ENCODE measurements around the gene ZNG1C. TPM values are rescaled to one million over a fixed set of nuclear protein-coding genes. Genes with fewer than 3 reads are reported as not detected.
"Not testable (repeated sequence)": the region's sequence is repeated elsewhere in the genome, so short reads cannot be mapped to it uniquely, and the experiment has no call there.

Gene ZNG1C
- polyA plus RNA-seq, 3 donors = 27.4 to 42.5 (median 29.8) TPM

GRCh38 chr9:68318209-68318608, 76.4 kb downstream of the ZNG1C start:
- H3K9me3 Mint-ChIP-seq; H3K9ac ChIP-seq (ENCODE audit: insufficient read depth, low read length, poor library complexity, severe bottlenecking); H3K4me1 ChIP-seq (ENCODE audit: control insufficient read depth in 1 of 2, insufficient read depth in 2 of 2, low read length in 2 of 2); H3K27me3 Mint-ChIP-seq (ENCODE audit: low read depth in 3 of 3); H2AFZ ChIP-seq (ENCODE audit: insufficient read depth, low read depth, low read length, poor library complexity, severe bottlenecking); H3K27me3 ChIP-seq (ENCODE audit: control insufficient read depth in 2 of 2, insufficient read depth in 2 of 2, low read length in 2 of 2); H3K27ac ChIP-seq (ENCODE audit: low read depth in 1 of 2, low read length in 2 of 2); H3K4me2 ChIP-seq (replicated peaks; ENCODE audit: extremely low read depth, low read length, poor library complexity, severe bottlenecking); H3K79me2 ChIP-seq (ENCODE audit: insufficient read depth, low read length); H3K36me3 ChIP-seq (replicated peaks in 1 of 2; ENCODE audit: control insufficient read depth in 1 of 2, insufficient read depth in 2 of 2, low read length in 2 of 2); H3K4me3 Mint-ChIP-seq; intact Hi-C loops (cut with micrococcal nuclease); H4K20me1 ChIP-seq (ENCODE audit: insufficient read depth, low read length); H3K27ac Mint-ChIP-seq; DNase-seq; H3K9me3 ChIP-seq (replicated peaks in 1 of 2; ENCODE audit: control insufficient read depth in 1 of 2, insufficient read depth in 1 of 2, low read length in 2 of 2); H3K4me3 ChIP-seq (replicated peaks in 1 of 3; ENCODE audit: low read depth in 2 of 3, low read length in 3 of 3); H3K36me3 Mint-ChIP-seq; H3K4me1 Mint-ChIP-seq: not testable (repeated sequence)
- WGBS (ENCODE audit: insufficient coverage) = no CpG with 5 or more reads among the region's 10 CpGs

GRCh38 chr9:68323749-68324148, 82.0 kb downstream of the ZNG1C start:
- H3K36me3 Mint-ChIP-seq; H3K79me2 ChIP-seq (ENCODE audit: insufficient read depth, low read length); H3K4me3 ChIP-seq (replicated peaks in 1 of 3; ENCODE audit: low read depth in 2 of 3, low read length in 3 of 3); H3K4me1 ChIP-seq (ENCODE audit: control insufficient read depth in 1 of 2, insufficient read depth in 2 of 2, low read length in 2 of 2); H3K27ac Mint-ChIP-seq; H3K36me3 ChIP-seq (replicated peaks in 1 of 2; ENCODE audit: control insufficient read depth in 1 of 2, insufficient read depth in 2 of 2, low read length in 2 of 2); H3K9me3 ChIP-seq (replicated peaks in 1 of 2; ENCODE audit: control insufficient read depth in 1 of 2, insufficient read depth in 1 of 2, low read length in 2 of 2); H3K4me2 ChIP-seq (replicated peaks; ENCODE audit: extremely low read depth, low read length, poor library complexity, severe bottlenecking); DNase-seq; H3K9me3 Mint-ChIP-seq; H3K4me1 Mint-ChIP-seq; H2AFZ ChIP-seq (ENCODE audit: insufficient read depth, low read depth, low read length, poor library complexity, severe bottlenecking); H3K9ac ChIP-seq (ENCODE audit: insufficient read depth, low read length, poor library complexity, severe bottlenecking); H3K27me3 Mint-ChIP-seq (ENCODE audit: low read depth in 3 of 3); H4K20me1 ChIP-seq (ENCODE audit: insufficient read depth, low read length); intact Hi-C loops (cut with micrococcal nuclease); H3K4me3 Mint-ChIP-seq; H3K27ac ChIP-seq (ENCODE audit: low read depth in 1 of 2, low read length in 2 of 2): not testable (repeated sequence)
- H3K27me3 ChIP-seq (ENCODE audit: control insufficient read depth in 2 of 2, insufficient read depth in 2 of 2, low read length in 2 of 2) = peaks cover 0 to 13% of the 10 kb centered on the region in 2 donors
- WGBS (ENCODE audit: insufficient coverage) = no CpG with 5 or more reads among the region's 24 CpGs

- intact Hi-C loops (cut with micrococcal nuclease); DNase-seq; H4K20me1 ChIP-seq (ENCODE audit: insufficient read depth, low read length); H3K9ac ChIP-seq (ENCODE audit: insufficient read depth, low read length, poor library complexity, severe bottlenecking); H3K9me3 Mint-ChIP-seq; H3K27ac ChIP-seq (ENCODE audit: low read depth in 1 of 2, low read length in 2 of 2); H3K4me3 ChIP-seq (replicated peaks in 1 of 3; ENCODE audit: low read depth in 2 of 3, low read length in 3 of 3); H3K27me3 Mint-ChIP-seq (ENCODE audit: low read depth in 3 of 3); H3K36me3 ChIP-seq (replicated peaks in 1 of 2; ENCODE audit: control insufficient read depth in 1 of 2, insufficient read depth in 2 of 2, low read length in 2 of 2); H3K9me3 ChIP-seq (replicated peaks in 1 of 2; ENCODE audit: control insufficient read depth in 1 of 2, insufficient read depth in 1 of 2, low read length in 2 of 2); H2AFZ ChIP-seq (ENCODE audit: insufficient read depth, low read depth, low read length, poor library complexity, severe bottlenecking); H3K27ac Mint-ChIP-seq; H3K79me2 ChIP-seq (ENCODE audit: insufficient read depth, low read length); H3K36me3 Mint-ChIP-seq; H3K4me1 Mint-ChIP-seq; H3K4me2 ChIP-seq (replicated peaks; ENCODE audit: extremely low read depth, low read length, poor library complexity, severe bottlenecking); H3K4me3 Mint-ChIP-seq; H3K4me1 ChIP-seq (ENCODE audit: control insufficient read depth in 1 of 2, insufficient read depth in 2 of 2, low read length in 2 of 2): not testable (repeated sequence)
- no CpG with 5 or more reads among the region's 20 CpGs for WGBS (ENCODE audit: insufficient coverage)
- peaks cover 0 to 12% of the 10 kb centered on the region in 2 donors for H3K27me3 ChIP-seq (ENCODE audit: control insufficient read depth in 2 of 2, insufficient read depth in 2 of 2, low read length in 2 of 2)
Observed at GRCh38 chr9:68324518-68324917, 82.7 kb downstream of the ZNG1C start.

GRCh38 chr9:68329106-68329505, 87.3 kb downstream of the ZNG1C start:
- H3K36me3 ChIP-seq (replicated peaks in 1 of 2; ENCODE audit: control insufficient read depth in 1 of 2, insufficient read depth in 2 of 2, low read length in 2 of 2); H3K27me3 ChIP-seq (ENCODE audit: control insufficient read depth in 2 of 2, insufficient read depth in 2 of 2, low read length in 2 of 2); H3K27ac Mint-ChIP-seq; H2AFZ ChIP-seq (ENCODE audit: insufficient read depth, low read depth, low read length, poor library complexity, severe bottlenecking); H3K27ac ChIP-seq (ENCODE audit: low read depth in 1 of 2, low read length in 2 of 2); H3K79me2 ChIP-seq (ENCODE audit: insufficient read depth, low read length); H3K4me2 ChIP-seq (replicated peaks; ENCODE audit: extremely low read depth, low read length, poor library complexity, severe bottlenecking); H4K20me1 ChIP-seq (ENCODE audit: insufficient read depth, low read length); H3K4me1 Mint-ChIP-seq; H3K9me3 Mint-ChIP-seq; DNase-seq; H3K9me3 ChIP-seq (replicated peaks in 1 of 2; ENCODE audit: control insufficient read depth in 1 of 2, insufficient read depth in 1 of 2, low read length in 2 of 2); H3K4me3 Mint-ChIP-seq; H3K4me3 ChIP-seq (replicated peaks in 1 of 3; ENCODE audit: low read depth in 2 of 3, low read length in 3 of 3); H3K36me3 Mint-ChIP-seq; H3K9ac ChIP-seq (ENCODE audit: insufficient read depth, low read length, poor library complexity, severe bottlenecking); intact Hi-C loops (cut with micrococcal nuclease); H3K4me1 ChIP-seq (ENCODE audit: control insufficient read depth in 1 of 2, insufficient read depth in 2 of 2, low read length in 2 of 2); H3K27me3 Mint-ChIP-seq (ENCODE audit: low read depth in 3 of 3): not testable (repeated sequence)
- WGBS (ENCODE audit: insufficient coverage) = 83% methylated on average over 1 of the region's 4 CpGs

All from CD14-positive monocyte (primary cell).